CD14-positive monocyte (primary cell): Measurements from ENCODE around the gene THSD4. TPM values are rescaled to one million over a fixed set of nuclear protein-coding genes. Genes with fewer than 3 reads are reported as not detected.

Experiments used
- DNase-seq, 3 donors: peaks; one replicate each; pipeline ENCODE4 v3.0.0-alpha.2; 2011 to 2022
- H2AFZ ChIP-seq: 2 replicates; pipeline ENCODE4 v1.6.0; 2012; ENCODE audit warnings: mild to moderate bottlenecking, low read depth, low read length, inconsistent platforms; ENCODE audit not compliant: insufficient read depth, poor library complexity, severe bottlenecking
- H3K27ac ChIP-seq, 2 donors: 1 replicate in 1 of 2; 2 replicates in 1 of 2; pipeline ENCODE4 v1.5.1; 2012 to 2013; ENCODE audit warnings: low read length in 2 of 2, control low read depth in 1 of 2, inconsistent platforms in 1 of 2, low read depth in 1 of 2, mild to moderate bottlenecking in 1 of 2
- H3K27me3 ChIP-seq, 2 donors: one replicate each; pipeline versions ENCODE4 v1.6.0 to v1.6.1; 2011 to 2013; ENCODE audit warnings: low read length in 2 of 2; ENCODE audit not compliant: control insufficient read depth in 2 of 2, insufficient read depth in 2 of 2
- H3K36me3 ChIP-seq, 2 donors: replicated peaks in 1 of 2; 1 replicate in 1 of 2; 2 replicates in 1 of 2; pipeline versions ENCODE4 v1.5.1 to v1.6.1; 2012 to 2013; ENCODE audit warnings: low read length in 2 of 2, control low read depth in 1 of 2, inconsistent platforms in 1 of 2, mild to moderate bottlenecking in 1 of 2; ENCODE audit not compliant: insufficient read depth in 2 of 2, control insufficient read depth in 1 of 2
- H3K4me1 ChIP-seq, 2 donors: 1 replicate in 1 of 2; 2 replicates in 1 of 2; pipeline versions ENCODE4 v1.5.1 to v1.6.1; 2012 to 2013; ENCODE audit warnings: low read length in 2 of 2, control low read depth in 1 of 2, inconsistent platforms in 1 of 2, mild to moderate bottlenecking in 1 of 2, moderate library complexity in 1 of 2; ENCODE audit not compliant: insufficient read depth in 2 of 2, control insufficient read depth in 1 of 2
- H3K4me2 ChIP-seq: replicated peaks from 2 replicates; pipeline ENCODE3; 2012; ENCODE audit warnings: low read length, moderate library complexity, mild to moderate bottlenecking; ENCODE audit not compliant: poor library complexity, severe bottlenecking; ENCODE audit errors: extremely low read depth
- H3K4me3 ChIP-seq, 3 experiments: fragments of 200-600 bp in 1 of 3; sonication (generic) in 1 of 3; replicated peaks in 1 of 3; 1 replicate in 2 of 3; 2 replicates in 1 of 3; pipeline ENCODE4 v1.5.1; 2011 to 2013; ENCODE audit warnings: low read length in 3 of 3, mild to moderate bottlenecking in 3 of 3, control low read depth in 2 of 3, low read depth in 2 of 3, inconsistent platforms in 1 of 3, moderate library complexity in 1 of 3
- H3K79me2 ChIP-seq: 2 replicates; pipeline ENCODE4 v1.6.0; 2012; ENCODE audit warnings: mild to moderate bottlenecking, control low read depth, inconsistent platforms, low read length, moderate library complexity; ENCODE audit not compliant: insufficient read depth
- H3K9ac ChIP-seq: 2 replicates; pipeline ENCODE4 v1.6.0; 2017; ENCODE audit warnings: low read length, mild to moderate bottlenecking; ENCODE audit not compliant: insufficient read depth, poor library complexity, severe bottlenecking
- H3K9me3 ChIP-seq, 2 donors: replicated peaks in 1 of 2; 1 replicate in 1 of 2; 2 replicates in 1 of 2; pipeline versions ENCODE4 v1.5.1 to v1.6.1; 2012 to 2013; ENCODE audit warnings: low read length in 2 of 2, control low read depth in 1 of 2; ENCODE audit not compliant: control insufficient read depth in 1 of 2, insufficient read depth in 1 of 2
- H4K20me1 ChIP-seq: 2 replicates; pipeline ENCODE4 v1.6.0; 2012; ENCODE audit warnings: mild to moderate bottlenecking, low read length, control low read depth, moderate library complexity; ENCODE audit not compliant: insufficient read depth
- H3K27ac Mint-ChIP-seq, 7 donors: one replicate each; pipeline ENCODE4 v1.8.0; 2020; ENCODE audit warnings: mild to moderate bottlenecking in 7 of 7, mixed read lengths in 7 of 7, moderate library complexity in 6 of 7, inconsistent platforms in 2 of 7
- H3K27me3 Mint-ChIP-seq, 3 donors: one replicate each; pipeline ENCODE4 v1.8.0; 2021 to 2022; ENCODE audit warnings: low read depth in 3 of 3, mild to moderate bottlenecking in 3 of 3, mixed read lengths in 3 of 3, moderate library complexity in 3 of 3, inconsistent platforms in 1 of 3
- H3K36me3 Mint-ChIP-seq, 2 donors: one replicate each; pipeline ENCODE4 v1.8.0; 2020; ENCODE audit warnings: mixed read lengths in 2 of 2, inconsistent platforms in 1 of 2, mild to moderate bottlenecking in 1 of 2
- H3K4me1 Mint-ChIP-seq: one replicate; pipeline ENCODE4 v1.8.0; 2020; ENCODE audit warnings: mild to moderate bottlenecking, mixed read lengths
- H3K4me3 Mint-ChIP-seq, 2 donors: one replicate each; pipeline ENCODE4 v1.8.0; 2020; ENCODE audit warnings: mild to moderate bottlenecking in 2 of 2, mixed read lengths in 2 of 2, moderate library complexity in 1 of 2
- H3K9me3 Mint-ChIP-seq, 7 donors: one replicate each; pipeline ENCODE4 v1.8.0; 2020 to 2022; ENCODE audit warnings: mixed read lengths in 7 of 7, mild to moderate bottlenecking in 6 of 7, moderate library complexity in 6 of 7, inconsistent platforms in 2 of 7
- CTCF ChIP-seq: fragments of 200-600 bp; IDR thresholded peaks from one replicate; pipeline ENCODE4 v1.8.0; 2022; ENCODE audit warnings: antibody characterized with exemption, mild to moderate bottlenecking
- WGBS: methylation state at CpG from one replicate; pipeline ENCODE4 v1.1.5; 2013; ENCODE audit warnings: missing lambda C conversion rate; ENCODE audit not compliant: insufficient coverage; 5-methylcytosine and 5-hydroxymethylcytosine counted together
- intact Hi-C, 2 donors: fragments of 100-400 bp; cut with micrococcal nuclease; formaldehyde crosslinking; loops; one replicate each; pipeline versions ENCODE4 v1.15.0 to v1.15.1; 2023
- polyA plus RNA-seq, 3 donors: library from polyadenylated mRNA; depleted of rRNA in 1 of 3; unstranded in 2 of 3; stranded (reverse) in 1 of 3; fragments of 300-500 nt in 2 of 3; fragments of >200 nt in 1 of 3; fragmentation: Illumina TruSeq in 2 of 3; gene quantifications; 1 replicate in 2 of 3; 2 replicates in 1 of 3; pipeline ENCODE4 v1.2.3, GENCODE V29; 2012 to 2021

Gene THSD4
- polyA plus RNA-seq, 3 donors: not detected

- Mint-ChIP-seq H3K27ac (no peak overlapping the region), H3K36me3 (no peaks in the 10 kb centered on the region), H3K4me3 (no peak overlapping the region), H3K9me3 (peaks cover 0 to 4% (median 0%) of the 10 kb centered on the region in 7 donors), H3K4me1 (no peaks in the 10 kb centered on the region), H3K27me3 (peaks cover 5 to 7% (median 5%) of the 10 kb centered on the region in 3 donors)
- Histone ChIP-seq H3K4me2 (no peak overlapping the region), H4K20me1 (no peaks in the 10 kb centered on the region), H3K27ac (no peak overlapping the region), H3K9me3 (no peaks in the 10 kb centered on the region), H3K4me1 (no peaks in the 10 kb centered on the region), H3K36me3 (no peaks in the 10 kb centered on the region), H3K4me3 (no peak overlapping the region), H2AFZ (no peak overlapping the region), H3K27me3 (no peaks in the 10 kb centered on the region), H3K79me2 (no peaks in the 10 kb centered on the region), H3K9ac (no peak overlapping the region)
- WGBS: 100% methylated on average over 3 of the region's 7 CpGs
- intact Hi-C loops: no loop called here
- DNase-seq: no peak
- TF ChIP-seq CTCF: no peak
Observed at GRCh38 chr15:71152542-71152941, 37.3 kb downstream of the THSD4 start.

GRCh38 chr15:71153823-71154524 lies 38.7 kb downstream of the THSD4 start:
- intact Hi-C loops: no loop called here
- Histone ChIP-seq H3K27ac (no peak overlapping the region), H3K9ac (no peak overlapping the region), H3K4me2 (no peak overlapping the region), H3K79me2 (no peaks in the 10 kb centered on the region), H3K36me3 (no peaks in the 10 kb centered on the region), H3K27me3 (no peaks in the 10 kb centered on the region), H3K9me3 (no peaks in the 10 kb centered on the region), H3K4me3 (no peak overlapping the region), H3K4me1 (no peaks in the 10 kb centered on the region), H2AFZ (no peak overlapping the region), H4K20me1 (no peaks in the 10 kb centered on the region)
- peaks cover 6 to 9% (median 7%) of the 10 kb centered on the region in 3 donors for H3K27me3 Mint-ChIP-seq
- H3K9me3 Mint-ChIP-seq: peaks cover 0 to 4% (median 0%) of the 10 kb centered on the region in 7 donors
- TF ChIP-seq CTCF: no peak
- H3K4me1 Mint-ChIP-seq: no peaks in the 10 kb centered on the region
- no peak overlapping the region for H3K4me3 Mint-ChIP-seq
- H3K27ac Mint-ChIP-seq: no peak overlapping the region
- 54% methylated on average over 3 of the region's 8 CpGs for WGBS
- DNase-seq: no peak
- no peaks in the 10 kb centered on the region for H3K36me3 Mint-ChIP-seq
